ENCODE results near the gene NT5DC1.

NT5DC1 gene

GRCh38 chr6:116279232-116280160, 178.8 kb downstream of the NT5DC1 start, which contains the start of gene TSPYL1:
Gene TSPYL1 (minus strand): TSS chr6:116279930. CDS start chr6:116279830, 100 bp downstream.
- H3K79me2 ChIP-seq: peaks cover 39% of the 10 kb centered on the region
- H2AFZ ChIP-seq: peak within 1 kb of the TSS; percentile 91
- no peaks in the 10 kb centered on the region for H3K27me3 ChIP-seq (ENCODE audit: control insufficient read depth, insufficient read depth, low read length)
- H3K4me1 ChIP-seq: peaks cover 26% of the 10 kb centered on the region
- peak within 1 kb of the TSS; percentile 99 for H3K27ac ChIP-seq
- H3K36me3 ChIP-seq (ENCODE audit: control insufficient read depth, insufficient read depth, low read length): no peaks in the 10 kb centered on the region
- H3K9ac ChIP-seq: peak within 1 kb of the TSS; percentile 93
- peak within 1 kb of the TSS; percentile 94 for H3K4me2 ChIP-seq (ENCODE audit: low read length)
- TF ChIP-seq CTCF (IDR thresholded peaks at IDR 0.05): no peak
- H3K9me3 ChIP-seq (ENCODE audit: control insufficient read depth, low read length): no peaks in the 10 kb centered on the region
- peak within 1 kb of the TSS; percentile 96 for H3K4me3 ChIP-seq (ENCODE audit: low read depth, low read length)

GRCh38 chr6:116280161-116280932, 179.7 kb downstream of the NT5DC1 start:
- no peak for TF ChIP-seq CTCF (IDR thresholded peaks at IDR 0.05)
- Histone ChIP-seq H3K4me1 (peaks cover 18% of the 10 kb centered on the region), H3K27ac (peak overlapping the region; percentile 99), H3K9ac (peak overlapping the region; percentile 55), H3K27me3 (ENCODE audit: control insufficient read depth, insufficient read depth, low read length) (no peaks in the 10 kb centered on the region), H2AFZ (peak overlapping the region; percentile 91), H3K79me2 (peaks cover 32% of the 10 kb centered on the region), H3K4me2 (ENCODE audit: low read length) (peak overlapping the region; percentile 94), H3K9me3 (ENCODE audit: control insufficient read depth, low read length) (no peaks in the 10 kb centered on the region), H3K36me3 (ENCODE audit: control insufficient read depth, insufficient read depth, low read length) (no peaks in the 10 kb centered on the region), H3K4me3 (ENCODE audit: low read depth, low read length) (peak overlapping the region; percentile 96)

- Histone ChIP-seq H3K4me3 (ENCODE audit: low read depth, low read length) (peak overlapping the region; percentile 96), H3K9ac (no peak overlapping the region), H3K36me3 (ENCODE audit: control insufficient read depth, insufficient read depth, low read length) (no peaks in the 10 kb centered on the region), H3K9me3 (ENCODE audit: control insufficient read depth, low read length) (no peaks in the 10 kb centered on the region), H3K27ac (peak overlapping the region; percentile 99), H3K79me2 (peaks cover 32% of the 10 kb centered on the region), H3K4me2 (ENCODE audit: low read length) (peak overlapping the region; percentile 94), H3K27me3 (ENCODE audit: control insufficient read depth, insufficient read depth, low read length) (no peaks in the 10 kb centered on the region), H3K4me1 (peaks cover 17% of the 10 kb centered on the region), H2AFZ (peak overlapping the region; percentile 91)
- TF ChIP-seq CTCF (IDR thresholded peaks at IDR 0.05): no peak
Observed at GRCh38 chr6:116280933-116281316, 180.3 kb downstream of the NT5DC1 start.

GRCh38 chr6:116282698-116283097, 182.0 kb downstream of the NT5DC1 start:
- Histone ChIP-seq H3K9me3 (ENCODE audit: control insufficient read depth, low read length) (no peaks in the 10 kb centered on the region), H3K27me3 (ENCODE audit: control insufficient read depth, insufficient read depth, low read length) (no peaks in the 10 kb centered on the region), H2AFZ (no peak overlapping the region), H3K36me3 (ENCODE audit: control insufficient read depth, insufficient read depth, low read length) (no peaks in the 10 kb centered on the region), H3K4me3 (ENCODE audit: low read depth, low read length) (no peak overlapping the region), H3K79me2 (peaks cover 25% of the 10 kb centered on the region), H3K4me1 (peaks cover 14% of the 10 kb centered on the region), H3K27ac (no peak overlapping the region), H3K4me2 (ENCODE audit: low read length) (no peak overlapping the region), H3K9ac (no peak overlapping the region)
- no peak for TF ChIP-seq CTCF (IDR thresholded peaks at IDR 0.05)

Measured in parathyroid adenoma (tissue), 2 donors.